ENCODE data around the gene FAM78B.

The FAM78B gene

GRCh38 chr1:166152978-166153377 is 13.8 kb downstream of the FAM78B start:
- H3K4me1 ChIP-seq, result no peaks in the 10 kb centered on the region
- no peaks in the 10 kb centered on the region for H3K36me3 ChIP-seq (replicated peaks)
- no peak for DNase-seq (ENCODE audit: low spot score in 2 of 2)
- H3K9me3 ChIP-seq, result no peaks in the 10 kb centered on the region
- in situ Hi-C loops (cut with MboI; ENCODE audit: low sequenced_read_pairs), result no loop called here
- no peaks in the 10 kb centered on the region for H3K27me3 ChIP-seq (ENCODE audit: low read depth)
- no peak overlapping the region for H3K4me3 ChIP-seq

GRCh38 chr1:166151804-166152203 is 15.0 kb downstream of the FAM78B start:
- Histone ChIP-seq H3K9me3 (no peaks in the 10 kb centered on the region), H3K4me1 (no peaks in the 10 kb centered on the region), H3K27me3 (ENCODE audit: low read depth) (no peaks in the 10 kb centered on the region), H3K36me3 (replicated peaks) (no peaks in the 10 kb centered on the region), H3K4me3 (no peak overlapping the region)
- DNase-seq (ENCODE audit: low spot score in 2 of 2), result no peak
- in situ Hi-C loops (cut with MboI; ENCODE audit: low sequenced_read_pairs), result no loop called here

- Histone ChIP-seq H3K4me1 (no peaks in the 10 kb centered on the region), H3K27me3 (ENCODE audit: low read depth) (no peaks in the 10 kb centered on the region), H3K9me3 (no peaks in the 10 kb centered on the region), H3K36me3 (replicated peaks) (no peaks in the 10 kb centered on the region), H3K4me3 (no peak overlapping the region)
- DNase-seq (ENCODE audit: low spot score in 2 of 2), result no peak
- in situ Hi-C loops (cut with MboI; ENCODE audit: low sequenced_read_pairs), result no loop called here
Measured at GRCh38 chr1:166145499-166145898, 21.3 kb downstream of the FAM78B start.

GRCh38 chr1:166141969-166142368 is 24.8 kb downstream of the FAM78B start:
- H3K4me3 ChIP-seq, result no peak overlapping the region
- H3K36me3 ChIP-seq (replicated peaks), result no peaks in the 10 kb centered on the region

GRCh38 chr1:166140251-166140650 is 26.6 kb downstream of the FAM78B start:
- Histone ChIP-seq H3K9me3 (no peaks in the 10 kb centered on the region), H3K4me1 (no peaks in the 10 kb centered on the region), H3K27me3 (ENCODE audit: low read depth) (no peaks in the 10 kb centered on the region), H3K36me3 (replicated peaks) (no peaks in the 10 kb centered on the region), H3K4me3 (no peak overlapping the region)
- in situ Hi-C loops (cut with MboI; ENCODE audit: low sequenced_read_pairs), result no loop called here
- no peak for DNase-seq (ENCODE audit: low spot score in 2 of 2)

More at GRCh38 chr1:166141969-166142368, 24.8 kb downstream of the FAM78B start:
- no peak for DNase-seq (ENCODE audit: low spot score in 2 of 2)
- in situ Hi-C loops (cut with MboI; ENCODE audit: low sequenced_read_pairs), result no loop called here
- Histone ChIP-seq H3K4me1 (no peaks in the 10 kb centered on the region), H3K27me3 (ENCODE audit: low read depth) (no peaks in the 10 kb centered on the region), H3K9me3 (no peaks in the 10 kb centered on the region)

- Histone ChIP-seq H3K4me1 (no peaks in the 10 kb centered on the region), H3K9me3 (no peaks in the 10 kb centered on the region), H3K27me3 (ENCODE audit: low read depth) (no peaks in the 10 kb centered on the region), H3K36me3 (replicated peaks) (no peaks in the 10 kb centered on the region), H3K4me3 (no peak overlapping the region)
- in situ Hi-C loops (cut with MboI; ENCODE audit: low sequenced_read_pairs), result no loop called here
- DNase-seq (ENCODE audit: low spot score in 2 of 2), result no peak
Measured at GRCh38 chr1:166139735-166140134, 27.1 kb downstream of the FAM78B start.

GRCh38 chr1:166136699-166137401 is 30.0 kb downstream of the FAM78B start:
- no peaks in the 10 kb centered on the region for H3K27me3 ChIP-seq (ENCODE audit: low read depth)
- in situ Hi-C loops (cut with MboI; ENCODE audit: low sequenced_read_pairs), result no loop called here
- no peak for DNase-seq (ENCODE audit: low spot score in 2 of 2)
- no peak overlapping the region for H3K4me3 ChIP-seq
- H3K4me1 ChIP-seq, result no peaks in the 10 kb centered on the region
- H3K9me3 ChIP-seq, result no peaks in the 10 kb centered on the region
- H3K36me3 ChIP-seq (replicated peaks), result no peaks in the 10 kb centered on the region

- in situ Hi-C loops (cut with MboI; ENCODE audit: low sequenced_read_pairs), result no loop called here
- no peak for DNase-seq (ENCODE audit: low spot score in 2 of 2)
Measured at GRCh38 chr1:166136222-166136621, 30.6 kb downstream of the FAM78B start.

GRCh38 chr1:166133857-166134256 is 32.9 kb downstream of the FAM78B start:
- H3K4me3 ChIP-seq, result no peak overlapping the region
- no peak for DNase-seq (ENCODE audit: low spot score in 2 of 2)
- H3K4me1 ChIP-seq, result no peaks in the 10 kb centered on the region
- H3K36me3 ChIP-seq (replicated peaks), result no peaks in the 10 kb centered on the region
- H3K27me3 ChIP-seq (ENCODE audit: low read depth), result no peaks in the 10 kb centered on the region
- in situ Hi-C loops (cut with MboI; ENCODE audit: low sequenced_read_pairs), result no loop called here
- H3K9me3 ChIP-seq, result no peaks in the 10 kb centered on the region

More at GRCh38 chr1:166136222-166136621, 30.6 kb downstream of the FAM78B start:
- Histone ChIP-seq H3K4me1 (no peaks in the 10 kb centered on the region), H3K9me3 (no peaks in the 10 kb centered on the region), H3K27me3 (ENCODE audit: low read depth) (no peaks in the 10 kb centered on the region), H3K36me3 (replicated peaks) (no peaks in the 10 kb centered on the region), H3K4me3 (no peak overlapping the region)

- H3K36me3 ChIP-seq (replicated peaks), result no peaks in the 10 kb centered on the region
- H3K4me3 ChIP-seq, result no peak overlapping the region
- no peaks in the 10 kb centered on the region for H3K27me3 ChIP-seq (ENCODE audit: low read depth)
- in situ Hi-C loops (cut with MboI; ENCODE audit: low sequenced_read_pairs), result no loop called here
- H3K9me3 ChIP-seq, result no peaks in the 10 kb centered on the region
- no peak for DNase-seq (ENCODE audit: low spot score in 2 of 2)
- H3K4me1 ChIP-seq, result no peaks in the 10 kb centered on the region
Measured at GRCh38 chr1:166133276-166133841, 33.4 kb downstream of the FAM78B start.

GRCh38 chr1:166132496-166132895 is 34.3 kb downstream of the FAM78B start:
- in situ Hi-C loops (cut with MboI; ENCODE audit: low sequenced_read_pairs), result no loop called here
- H3K4me3 ChIP-seq, result no peak overlapping the region
- H3K36me3 ChIP-seq (replicated peaks), result no peaks in the 10 kb centered on the region
- DNase-seq (ENCODE audit: low spot score in 2 of 2), result no peak
- H3K9me3 ChIP-seq, result no peaks in the 10 kb centered on the region
- no peaks in the 10 kb centered on the region for H3K27me3 ChIP-seq (ENCODE audit: low read depth)
- no peaks in the 10 kb centered on the region for H3K4me1 ChIP-seq

- no peaks in the 10 kb centered on the region for H3K4me1 ChIP-seq
- in situ Hi-C loops (cut with MboI; ENCODE audit: low sequenced_read_pairs), result no loop called here
Measured at GRCh38 chr1:166129006-166129405, 37.8 kb downstream of the FAM78B start.

GRCh38 chr1:166128195-166128594 is 38.6 kb downstream of the FAM78B start:
- in situ Hi-C loops (cut with MboI; ENCODE audit: low sequenced_read_pairs), result no loop called here
- H3K4me3 ChIP-seq, result no peak overlapping the region
- H3K27me3 ChIP-seq (ENCODE audit: low read depth), result no peaks in the 10 kb centered on the region
- DNase-seq (ENCODE audit: low spot score in 2 of 2), result no peak
- H3K9me3 ChIP-seq, result no peaks in the 10 kb centered on the region
- no peaks in the 10 kb centered on the region for H3K36me3 ChIP-seq (replicated peaks)
- H3K4me1 ChIP-seq, result no peaks in the 10 kb centered on the region

More at GRCh38 chr1:166129006-166129405, 37.8 kb downstream of the FAM78B start:
- Histone ChIP-seq H3K4me3 (no peak overlapping the region), H3K9me3 (no peaks in the 10 kb centered on the region), H3K27me3 (ENCODE audit: low read depth) (no peaks in the 10 kb centered on the region), H3K36me3 (replicated peaks) (no peaks in the 10 kb centered on the region)
- no peak for DNase-seq (ENCODE audit: low spot score in 2 of 2)

- no peak overlapping the region for H3K4me3 ChIP-seq
- H3K36me3 ChIP-seq (replicated peaks), result no peaks in the 10 kb centered on the region
- H3K4me1 ChIP-seq, result no peaks in the 10 kb centered on the region
- DNase-seq (ENCODE audit: low spot score in 2 of 2), result no peak
- no peaks in the 10 kb centered on the region for H3K9me3 ChIP-seq
- in situ Hi-C loops (cut with MboI; ENCODE audit: low sequenced_read_pairs), result no loop called here
- H3K27me3 ChIP-seq (ENCODE audit: low read depth), result no peaks in the 10 kb centered on the region
Measured at GRCh38 chr1:166127003-166127402, 39.8 kb downstream of the FAM78B start.

Data from HAP-1 (cell line).